A549 (cell line): Measurements from ENCODE around the gene PRPF40A.

Experiments used
- CHD2 ChIP-seq: fragments of 150-350 bp; IDR thresholded peaks from 2 replicates; pipeline ENCODE4 v1.6.1; 2014; ENCODE audit warnings: low read length; ENCODE audit not compliant: partially characterized antibody
- ESRRA ChIP-seq: fragments of 150-350 bp; IDR thresholded peaks from 2 replicates; pipeline ENCODE4 v1.6.1; 2014; ENCODE audit warnings: mild to moderate bottlenecking, low read length, borderline replicate concordance
- HDAC2 ChIP-seq: fragments of 200-600 bp; sonication (generic); IDR thresholded peaks from 2 replicates; pipeline ENCODE4 v1.6.1; 2016
- MYC ChIP-seq: IDR thresholded peaks from 2 replicates; pipeline ENCODE4 v1.6.1; 2012; ENCODE audit warnings: mild to moderate bottlenecking, inconsistent platforms, low read length, improper control_type of control experiment, borderline replicate concordance
- NR3C1 ChIP-seq: fragments of >200 bp; sonication (Bioruptor Twin); formaldehyde crosslinking; IDR thresholded peaks from 3 replicates; pipeline ENCODE4 v1.6.1; 2017
- PHF8 ChIP-seq: fragments of 200-600 bp; sonication (generic); IDR thresholded peaks from 2 replicates; pipeline ENCODE4 v1.6.1; 2016; ENCODE audit warnings: low read depth, mild to moderate bottlenecking, antibody characterized with exemption, moderate library complexity, borderline replicate concordance
- POLR2A ChIP-seq: IDR thresholded peaks from 2 replicates; pipeline ENCODE4 v1.6.1; 2012; ENCODE audit warnings: mild to moderate bottlenecking, low read length
- POLR2AphosphoS2 ChIP-seq: conservative IDR thresholded peaks from 2 replicates; pipeline ENCODE4 v1.6.1; 2012; ENCODE audit warnings: low read length, improper control_type of control experiment, inconsistent platforms
- ZNF302 ChIP-seq: fragments of 250-450 bp; sonication (Bioruptor Pico); IDR thresholded peaks from 2 replicates; pipeline ENCODE4 v1.9.0; 2021; ENCODE audit warnings: inconsistent platforms, mild to moderate bottlenecking, moderate library complexity
- TF ChIP-seq, protein P1 (sequence below): fragments of >200 bp; sonication (Bioruptor Twin); formaldehyde crosslinking; IDR thresholded peaks from 3 replicates; pipeline ENCODE4 v1.5.1; 2016
- TF ChIP-seq, protein P2 (sequence below): IDR thresholded peaks from 2 replicates; pipeline ENCODE4 v1.6.1; 2012; ENCODE audit warnings: low read depth, borderline replicate concordance

DNA sequence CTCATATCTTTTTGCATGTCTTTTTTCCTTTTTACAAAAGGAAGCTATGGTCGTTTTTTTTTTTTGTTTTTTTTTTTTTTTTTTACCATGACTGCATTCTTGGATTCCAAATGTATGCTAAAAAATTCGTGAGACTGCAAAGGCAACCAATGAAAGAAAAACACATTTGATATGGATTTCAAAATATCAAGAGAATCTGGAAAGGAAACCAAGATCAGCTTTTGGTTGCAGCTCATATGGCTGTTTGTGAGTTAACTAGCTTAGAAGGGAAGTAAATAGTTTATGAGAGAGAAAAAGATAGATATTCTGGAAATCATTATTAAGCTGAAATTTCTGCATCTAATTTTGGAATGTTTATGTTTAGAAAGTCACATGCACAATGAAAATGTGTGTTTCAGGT lies 110.3 kb downstream of the PRPF40A start:
- no peak for TF ChIP-seq PHF8
- TF ChIP-seq, protein P1, sequence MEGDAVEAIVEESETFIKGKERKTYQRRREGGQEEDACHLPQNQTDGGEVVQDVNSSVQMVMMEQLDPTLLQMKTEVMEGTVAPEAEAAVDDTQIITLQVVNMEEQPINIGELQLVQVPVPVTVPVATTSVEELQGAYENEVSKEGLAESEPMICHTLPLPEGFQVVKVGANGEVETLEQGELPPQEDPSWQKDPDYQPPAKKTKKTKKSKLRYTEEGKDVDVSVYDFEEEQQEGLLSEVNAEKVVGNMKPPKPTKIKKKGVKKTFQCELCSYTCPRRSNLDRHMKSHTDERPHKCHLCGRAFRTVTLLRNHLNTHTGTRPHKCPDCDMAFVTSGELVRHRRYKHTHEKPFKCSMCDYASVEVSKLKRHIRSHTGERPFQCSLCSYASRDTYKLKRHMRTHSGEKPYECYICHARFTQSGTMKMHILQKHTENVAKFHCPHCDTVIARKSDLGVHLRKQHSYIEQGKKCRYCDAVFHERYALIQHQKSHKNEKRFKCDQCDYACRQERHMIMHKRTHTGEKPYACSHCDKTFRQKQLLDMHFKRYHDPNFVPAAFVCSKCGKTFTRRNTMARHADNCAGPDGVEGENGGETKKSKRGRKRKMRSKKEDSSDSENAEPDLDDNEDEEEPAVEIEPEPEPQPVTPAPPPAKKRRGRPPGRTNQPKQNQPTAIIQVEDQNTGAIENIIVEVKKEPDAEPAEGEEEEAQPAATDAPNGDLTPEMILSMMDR: no peak
- TF ChIP-seq HDAC2: no peak
- no peak for TF ChIP-seq POLR2AphosphoS2
- TF ChIP-seq, protein P2, sequence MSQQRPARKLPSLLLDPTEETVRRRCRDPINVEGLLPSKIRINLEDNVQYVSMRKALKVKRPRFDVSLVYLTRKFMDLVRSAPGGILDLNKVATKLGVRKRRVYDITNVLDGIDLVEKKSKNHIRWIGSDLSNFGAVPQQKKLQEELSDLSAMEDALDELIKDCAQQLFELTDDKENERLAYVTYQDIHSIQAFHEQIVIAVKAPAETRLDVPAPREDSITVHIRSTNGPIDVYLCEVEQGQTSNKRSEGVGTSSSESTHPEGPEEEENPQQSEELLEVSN: no peak
- no peak for TF ChIP-seq POLR2A
- no peak for TF ChIP-seq NR3C1
- TF ChIP-seq MYC: no peak
- no peak for TF ChIP-seq CHD2
- TF ChIP-seq ZNF302 (CRISPR knock-in tag): no peak
- TF ChIP-seq ESRRA: no peak
